ENCODE results near the gene FDXR.

FDXR gene

DNA sequence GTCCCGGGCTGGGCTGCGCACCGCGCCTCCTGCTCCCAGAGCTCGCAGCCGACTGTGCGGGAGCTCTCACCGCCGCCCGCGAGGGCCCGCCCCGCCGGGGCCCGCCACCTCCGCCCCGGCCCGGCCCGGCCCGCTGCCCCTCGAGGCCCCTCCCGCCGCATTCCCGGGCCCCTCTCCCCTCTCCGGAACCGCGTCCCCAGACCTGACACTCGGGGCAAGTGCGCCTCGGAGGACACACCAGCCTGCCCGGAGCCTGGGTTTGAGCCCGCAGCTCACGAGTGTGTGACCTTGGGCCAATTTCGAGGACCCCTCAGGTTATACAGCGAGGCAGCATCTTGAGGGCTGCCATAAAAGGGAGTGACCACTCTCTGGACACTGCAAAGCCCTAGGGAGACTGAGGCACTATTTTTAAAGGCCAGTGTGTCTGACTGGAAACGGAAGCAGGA is 11.1 kb downstream of the FDXR start:
- Histone ChIP-seq H3K27me3 (ENCODE audit: control insufficient read depth in 1 of 2, insufficient read depth in 1 of 2, low read length in 2 of 2) (peaks cover 45 to 48% of the 10 kb centered on the region in 2 experiments), H3K36me3 (ENCODE audit: control insufficient read depth in 1 of 2, insufficient read depth in 2 of 2, low read depth in 1 of 2, low read length in 2 of 2) (peaks cover 18 to 37% of the 10 kb centered on the region in 2 experiments), H2BK15ac (ENCODE audit: low read depth, poor library complexity, severe bottlenecking) (no peak overlapping the region), H3K27ac (ENCODE audit: low read length, poor library complexity, severe bottlenecking) (no peak overlapping the region), H2BK12ac (ENCODE audit: low read length in 2 of 2) (no peak overlapping the region), H2BK5ac (ENCODE audit: low read depth, low read length, poor library complexity, severe bottlenecking) (no peak overlapping the region), H3K18ac (ENCODE audit: low read depth in 1 of 2, low read length in 2 of 2) (no peak overlapping the region), H3K9ac (ENCODE audit: low read length) (no peak overlapping the region), H3K23ac (ENCODE audit: low read length in 2 of 2) (peak overlapping the region in 1 of 2 experiments; percentile 14), H4K8ac (ENCODE audit: low read length) (no peak overlapping the region), H4K91ac (ENCODE audit: low read length) (no peak overlapping the region), H3K4ac (ENCODE audit: low read depth in 1 of 2, low read length in 2 of 2) (no peak overlapping the region), H3K9me3 (ENCODE audit: control insufficient read depth, low read length) (no peaks in the 10 kb centered on the region), H3K4me1 (ENCODE audit: control insufficient read depth, insufficient read depth, low read depth, low read length) (peaks cover 42% of the 10 kb centered on the region), H3K4me2 (ENCODE audit: low read length, poor library complexity, severe bottlenecking) (peak overlapping the region; percentile 71), H2AK5ac (ENCODE audit: low read length, severe bottlenecking) (no peak overlapping the region), H3K14ac (ENCODE audit: low read length in 2 of 2) (no peak overlapping the region), H3K79me1 (replicated peaks; ENCODE audit: low read length, poor library complexity, severe bottlenecking) (peaks cover 2% of the 10 kb centered on the region), H2BK120ac (ENCODE audit: low read depth, low read length) (no peak overlapping the region), H3K4me3 (ENCODE audit: insufficient read depth in 1 of 2, low read depth in 1 of 2, low read length in 2 of 2) (peak overlapping the region in 1 of 2 experiments; percentile 10), H2AFZ (ENCODE audit: low read depth, low read length) (no peak overlapping the region)
- WGBS = 13% methylated on average over 32 of the region's 36 CpGs
- DNase-seq = no peak

- peaks cover 49 to 51% of the 10 kb centered on the region in 2 experiments for H3K27me3 ChIP-seq (ENCODE audit: control insufficient read depth in 1 of 2, insufficient read depth in 1 of 2, low read length in 2 of 2)
These were observed 11.7 kb downstream of the FDXR start for GRCh38 chr17:74860872-74861661.

GRCh38 chr17:74860229-74860871 is 12.4 kb downstream of the FDXR start:
- H3K23ac ChIP-seq (ENCODE audit: low read length in 2 of 2) = no peak overlapping the region
- peaks cover 56 to 58% of the 10 kb centered on the region in 2 experiments for H3K27me3 ChIP-seq (ENCODE audit: control insufficient read depth in 1 of 2, insufficient read depth in 1 of 2, low read length in 2 of 2)
- H3K14ac ChIP-seq (ENCODE audit: low read length in 2 of 2) = no peak overlapping the region
- no peak overlapping the region for H4K91ac ChIP-seq (ENCODE audit: low read length)
- peaks cover 14 to 24% of the 10 kb centered on the region in 2 experiments for H3K36me3 ChIP-seq (ENCODE audit: control insufficient read depth in 1 of 2, insufficient read depth in 2 of 2, low read depth in 1 of 2, low read length in 2 of 2)
- no peak overlapping the region for H2BK12ac ChIP-seq (ENCODE audit: low read length in 2 of 2)
- no peak overlapping the region for H3K9ac ChIP-seq (ENCODE audit: low read length)
- H2BK5ac ChIP-seq (ENCODE audit: low read depth, low read length, poor library complexity, severe bottlenecking) = no peak overlapping the region
- no peak overlapping the region for H3K18ac ChIP-seq (ENCODE audit: low read depth in 1 of 2, low read length in 2 of 2)
- H2BK15ac ChIP-seq (ENCODE audit: low read depth, poor library complexity, severe bottlenecking) = no peak overlapping the region
- H3K4ac ChIP-seq (ENCODE audit: low read depth in 1 of 2, low read length in 2 of 2) = no peak overlapping the region
- no peak overlapping the region for H4K8ac ChIP-seq (ENCODE audit: low read length)
- H2AK5ac ChIP-seq (ENCODE audit: low read length, severe bottlenecking) = no peak overlapping the region
- H2BK120ac ChIP-seq (ENCODE audit: low read depth, low read length) = no peak overlapping the region
- no peak overlapping the region for H2AFZ ChIP-seq (ENCODE audit: low read depth, low read length)
- no peak for DNase-seq
- peaks cover 2% of the 10 kb centered on the region for H3K79me1 ChIP-seq (replicated peaks; ENCODE audit: low read length, poor library complexity, severe bottlenecking)
- peaks cover 39% of the 10 kb centered on the region for H3K4me1 ChIP-seq (ENCODE audit: control insufficient read depth, insufficient read depth, low read depth, low read length)
- no peaks in the 10 kb centered on the region for H3K9me3 ChIP-seq (ENCODE audit: control insufficient read depth, low read length)
- H3K4me3 ChIP-seq (ENCODE audit: insufficient read depth in 1 of 2, low read depth in 1 of 2, low read length in 2 of 2) = no peak overlapping the region
- H3K27ac ChIP-seq (ENCODE audit: low read length, poor library complexity, severe bottlenecking) = no peak overlapping the region
- peak overlapping the region; percentile 71 for H3K4me2 ChIP-seq (ENCODE audit: low read length, poor library complexity, severe bottlenecking)
- 5% methylated on average over 43 of the region's 44 CpGs for WGBS

More at GRCh38 chr17:74860872-74861661, 11.7 kb downstream of the FDXR start:
- no peak overlapping the region for H2AK5ac ChIP-seq (ENCODE audit: low read length, severe bottlenecking)
- H3K4me2 ChIP-seq (ENCODE audit: low read length, poor library complexity, severe bottlenecking) = peak overlapping the region; percentile 71
- H3K9me3 ChIP-seq (ENCODE audit: control insufficient read depth, low read length) = no peaks in the 10 kb centered on the region
- DNase-seq = no peak
- no peak overlapping the region for H2BK15ac ChIP-seq (ENCODE audit: low read depth, poor library complexity, severe bottlenecking)
- H3K14ac ChIP-seq (ENCODE audit: low read length in 2 of 2) = no peak overlapping the region
- no peak overlapping the region for H3K4ac ChIP-seq (ENCODE audit: low read depth in 1 of 2, low read length in 2 of 2)
- no peak overlapping the region for H2BK120ac ChIP-seq (ENCODE audit: low read depth, low read length)
- no peak overlapping the region for H2BK5ac ChIP-seq (ENCODE audit: low read depth, low read length, poor library complexity, severe bottlenecking)
- no peak overlapping the region for H2AFZ ChIP-seq (ENCODE audit: low read depth, low read length)
- H3K4me3 ChIP-seq (ENCODE audit: insufficient read depth in 1 of 2, low read depth in 1 of 2, low read length in 2 of 2) = no peak overlapping the region
- no peak overlapping the region for H3K18ac ChIP-seq (ENCODE audit: low read depth in 1 of 2, low read length in 2 of 2)
- no peak overlapping the region for H2BK12ac ChIP-seq (ENCODE audit: low read length in 2 of 2)
- H4K91ac ChIP-seq (ENCODE audit: low read length) = no peak overlapping the region
- no peak overlapping the region for H3K9ac ChIP-seq (ENCODE audit: low read length)
- WGBS = 5% methylated on average over 54 of the region's 96 CpGs
- peak overlapping the region in 1 of 2 experiments; percentile 75 for H3K23ac ChIP-seq (ENCODE audit: low read length in 2 of 2)
- H3K36me3 ChIP-seq (ENCODE audit: control insufficient read depth in 1 of 2, insufficient read depth in 2 of 2, low read depth in 1 of 2, low read length in 2 of 2) = peaks cover 18 to 31% of the 10 kb centered on the region in 2 experiments
- H3K4me1 ChIP-seq (ENCODE audit: control insufficient read depth, insufficient read depth, low read depth, low read length) = peaks cover 39% of the 10 kb centered on the region
- H3K27ac ChIP-seq (ENCODE audit: low read length, poor library complexity, severe bottlenecking) = no peak overlapping the region
- peaks cover 2% of the 10 kb centered on the region for H3K79me1 ChIP-seq (replicated peaks; ENCODE audit: low read length, poor library complexity, severe bottlenecking)
- H4K8ac ChIP-seq (ENCODE audit: low read length) = no peak overlapping the region
